ENCODE data around the gene CDIPT.

DNA sequence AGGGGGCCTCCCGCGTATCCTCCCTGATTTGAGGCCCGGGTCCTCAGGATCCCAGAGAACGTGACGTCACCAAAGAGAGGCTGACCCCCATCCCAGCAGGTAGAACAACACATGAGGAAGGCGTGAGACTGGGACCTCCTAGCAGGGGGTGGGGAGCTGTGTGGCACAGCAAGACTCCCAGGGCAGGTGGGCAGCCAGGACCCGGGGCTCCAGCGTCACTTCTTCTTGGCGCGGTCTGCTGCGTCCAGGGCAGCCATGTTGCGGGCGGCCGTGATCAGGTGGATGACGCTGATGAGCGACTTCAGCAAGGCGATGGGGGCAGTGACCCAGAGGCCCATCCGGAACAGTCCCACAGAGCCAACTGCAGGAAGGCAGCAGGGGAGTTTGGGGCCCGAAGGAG is 4.1 kb downstream of the CDIPT start:
- TF ChIP-seq, protein P1, sequence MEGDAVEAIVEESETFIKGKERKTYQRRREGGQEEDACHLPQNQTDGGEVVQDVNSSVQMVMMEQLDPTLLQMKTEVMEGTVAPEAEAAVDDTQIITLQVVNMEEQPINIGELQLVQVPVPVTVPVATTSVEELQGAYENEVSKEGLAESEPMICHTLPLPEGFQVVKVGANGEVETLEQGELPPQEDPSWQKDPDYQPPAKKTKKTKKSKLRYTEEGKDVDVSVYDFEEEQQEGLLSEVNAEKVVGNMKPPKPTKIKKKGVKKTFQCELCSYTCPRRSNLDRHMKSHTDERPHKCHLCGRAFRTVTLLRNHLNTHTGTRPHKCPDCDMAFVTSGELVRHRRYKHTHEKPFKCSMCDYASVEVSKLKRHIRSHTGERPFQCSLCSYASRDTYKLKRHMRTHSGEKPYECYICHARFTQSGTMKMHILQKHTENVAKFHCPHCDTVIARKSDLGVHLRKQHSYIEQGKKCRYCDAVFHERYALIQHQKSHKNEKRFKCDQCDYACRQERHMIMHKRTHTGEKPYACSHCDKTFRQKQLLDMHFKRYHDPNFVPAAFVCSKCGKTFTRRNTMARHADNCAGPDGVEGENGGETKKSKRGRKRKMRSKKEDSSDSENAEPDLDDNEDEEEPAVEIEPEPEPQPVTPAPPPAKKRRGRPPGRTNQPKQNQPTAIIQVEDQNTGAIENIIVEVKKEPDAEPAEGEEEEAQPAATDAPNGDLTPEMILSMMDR (IDR thresholded peaks at IDR 0.05; ENCODE audit: low read depth, low read length), result no peak
- no peak for TF ChIP-seq EZH2phosphoT487 (IDR thresholded peaks at IDR 0.05; ENCODE audit: low read depth)
